ENCODE measurements around the gene NGFR.

DNA sequence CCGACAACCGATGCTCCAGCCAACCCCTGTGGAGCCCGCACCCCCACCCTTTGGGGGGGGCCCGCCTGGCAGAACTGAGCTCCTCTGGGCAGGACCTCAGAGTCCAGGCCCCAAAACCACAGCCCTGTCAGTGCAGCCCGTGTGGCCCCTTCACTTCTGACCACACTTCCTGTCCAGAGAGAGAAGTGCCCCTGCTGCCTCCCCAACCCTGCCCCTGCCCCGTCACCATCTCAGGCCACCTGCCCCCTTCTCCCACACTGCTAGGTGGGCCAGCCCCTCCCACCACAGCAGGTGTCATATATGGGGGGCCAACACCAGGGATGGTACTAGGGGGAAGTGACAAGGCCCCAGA is 17.9 kb downstream of the NGFR start:
- TF ChIP-seq, protein P1, sequence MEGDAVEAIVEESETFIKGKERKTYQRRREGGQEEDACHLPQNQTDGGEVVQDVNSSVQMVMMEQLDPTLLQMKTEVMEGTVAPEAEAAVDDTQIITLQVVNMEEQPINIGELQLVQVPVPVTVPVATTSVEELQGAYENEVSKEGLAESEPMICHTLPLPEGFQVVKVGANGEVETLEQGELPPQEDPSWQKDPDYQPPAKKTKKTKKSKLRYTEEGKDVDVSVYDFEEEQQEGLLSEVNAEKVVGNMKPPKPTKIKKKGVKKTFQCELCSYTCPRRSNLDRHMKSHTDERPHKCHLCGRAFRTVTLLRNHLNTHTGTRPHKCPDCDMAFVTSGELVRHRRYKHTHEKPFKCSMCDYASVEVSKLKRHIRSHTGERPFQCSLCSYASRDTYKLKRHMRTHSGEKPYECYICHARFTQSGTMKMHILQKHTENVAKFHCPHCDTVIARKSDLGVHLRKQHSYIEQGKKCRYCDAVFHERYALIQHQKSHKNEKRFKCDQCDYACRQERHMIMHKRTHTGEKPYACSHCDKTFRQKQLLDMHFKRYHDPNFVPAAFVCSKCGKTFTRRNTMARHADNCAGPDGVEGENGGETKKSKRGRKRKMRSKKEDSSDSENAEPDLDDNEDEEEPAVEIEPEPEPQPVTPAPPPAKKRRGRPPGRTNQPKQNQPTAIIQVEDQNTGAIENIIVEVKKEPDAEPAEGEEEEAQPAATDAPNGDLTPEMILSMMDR (IDR thresholded peaks at IDR 0.05): no peak
- no peak for TF ChIP-seq POLR2A (IDR thresholded peaks at IDR 0.05)

Measured in ovary (tissue), 3 donors.